Hepatocyte (in vitro differentiated cells): ENCODE results near the gene ARHGEF40. TPM values are rescaled to one million over a fixed set of nuclear protein-coding genes. Genes with fewer than 3 reads are reported as not detected.

Experiments
- DNase-seq: peaks from one replicate; pipeline ENCODE4 v3.0.0-alpha.2; 2016; ENCODE audit warnings: low spot score
- H2AFZ ChIP-seq: fragments of 200-600 bp; sonication (generic); 2 replicates; pipeline ENCODE4 v1.6.0; 2016; ENCODE audit warnings: antibody characterized with exemption, mild to moderate bottlenecking
- H3K27ac ChIP-seq: fragments of 200-600 bp; sonication (generic); 2 replicates; pipeline ENCODE4 v1.5.1; 2016; ENCODE audit warnings: mild to moderate bottlenecking
- H3K27me3 ChIP-seq: fragments of 200-600 bp; sonication (generic); 2 replicates; pipeline ENCODE4 v1.6.1; 2016
- H3K36me3 ChIP-seq: fragments of 200-600 bp; sonication (generic); replicated peaks from 2 replicates; pipeline ENCODE4 v1.5.1; 2016; ENCODE audit warnings: low read depth; ENCODE audit not compliant: insufficient read depth
- H3K4me1 ChIP-seq: fragments of 200-600 bp; sonication (generic); 2 replicates; pipeline ENCODE4 v1.5.1; 2016; ENCODE audit warnings: mild to moderate bottlenecking, moderate library complexity; ENCODE audit not compliant: insufficient read depth
- H3K4me2 ChIP-seq: fragments of 200-600 bp; sonication (generic); 2 replicates; pipeline ENCODE4 v1.6.0; 2016
- H3K4me3 ChIP-seq: fragments of 200-600 bp; sonication (generic); 2 replicates; pipeline ENCODE4 v1.5.1; 2016; ENCODE audit warnings: mild to moderate bottlenecking
- H3K79me2 ChIP-seq: fragments of 200-600 bp; sonication (generic); 2 replicates; pipeline ENCODE4 v1.6.0; 2017; ENCODE audit warnings: mild to moderate bottlenecking
- H3K9me2 ChIP-seq: fragments of 200-600 bp; sonication (generic); replicated peaks from 2 replicates; pipeline ENCODE4 v1.6.0; 2017; ENCODE audit warnings: mild to moderate bottlenecking; ENCODE audit not compliant: insufficient read depth
- H3K9me3 ChIP-seq: fragments of 200-600 bp; sonication (generic); 2 replicates; pipeline ENCODE4 v1.5.1; 2016; ENCODE audit warnings: low read depth, mild to moderate bottlenecking
- H4K20me1 ChIP-seq: fragments of 200-600 bp; sonication (generic); 2 replicates; pipeline ENCODE4 v1.6.0; 2016; ENCODE audit warnings: mild to moderate bottlenecking; ENCODE audit not compliant: insufficient read depth, poor library complexity, severe bottlenecking
- EZH2 ChIP-seq: fragments of 200-600 bp; sonication (generic); IDR thresholded peaks from 2 replicates; pipeline ENCODE4 v1.6.1; 2016; ENCODE audit warnings: antibody characterized with exemption, mild to moderate bottlenecking, borderline replicate concordance
- EZH2phosphoT487 ChIP-seq: fragments of 200-600 bp; sonication (generic); IDR thresholded peaks from one replicate; pipeline ENCODE4 v1.6.1; 2018; ENCODE audit warnings: antibody characterized with exemption, mild to moderate bottlenecking, low read depth, moderate library complexity; ENCODE audit not compliant: unreplicated experiment, severe bottlenecking
- WGBS: methylation state at CpG from one replicate; pipeline ENCODE4 v1.1.6; 2016; ENCODE audit warnings: low lambda C conversion rate; ENCODE audit errors: missing lambda C conversion rate; 5-methylcytosine and 5-hydroxymethylcytosine counted together
- polyA plus RNA-seq: library from polyadenylated mRNA; unstranded; fragments of >200 nt; fragmentation: Nextera tagmentation; extraction: Ambion mirVana; gene quantifications from 2 replicates; pipeline ENCODE4 v1.2.1, GENCODE V29; 2016
- total RNA-seq: library from RNA; depleted of rRNA; stranded (reverse); fragments of >200 nt; gene quantifications from 2 replicates; pipeline ENCODE4 v1.2.3, GENCODE V29; 2014
- TF ChIP-seq, protein P1 (sequence below): fragments of 200-600 bp; sonication (generic); IDR thresholded peaks from 2 replicates; pipeline ENCODE4 v1.5.1; 2016; ENCODE audit warnings: antibody characterized with exemption, mild to moderate bottlenecking; ENCODE audit not compliant: poor library complexity

ARHGEF40 gene
- total and polyA plus RNA-seq, 2 experiments from 2014 or later, result 38.1 to 53.7 TPM

DNA sequence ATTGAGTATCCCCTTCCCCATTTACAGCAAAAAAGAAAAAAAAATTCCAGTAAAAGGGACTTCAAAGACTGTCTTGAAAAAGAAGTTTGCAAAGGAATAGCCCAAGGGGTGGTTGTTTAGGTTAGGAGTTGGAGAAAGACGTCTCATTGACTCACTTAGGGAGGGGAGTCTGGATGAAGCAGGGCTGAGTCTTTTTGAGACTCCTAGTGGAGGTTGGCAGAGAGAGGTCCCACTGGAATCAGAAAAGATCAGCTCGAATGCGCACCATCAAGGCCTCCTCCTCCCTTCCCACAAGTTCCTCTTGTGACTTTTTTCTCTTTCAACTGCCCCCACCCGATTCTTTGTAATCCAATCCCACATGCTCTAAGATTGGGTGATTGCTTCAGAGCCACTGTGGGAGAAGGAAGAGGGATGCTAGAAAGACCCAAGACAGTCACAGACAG is 1.9 kb downstream of the ARHGEF40 start:
- peak; percentile 56 for DNase-seq
- Histone ChIP-seq H3K9me3 (no peaks in the 10 kb centered on the region), H3K9me2 (no peaks in the 10 kb centered on the region), H4K20me1 (peaks cover 5% of the 10 kb centered on the region), H3K4me1 (peaks cover 16% of the 10 kb centered on the region), H3K36me3 (no peaks in the 10 kb centered on the region), H3K27me3 (no peaks in the 10 kb centered on the region), H3K27ac (peak overlapping the region; percentile 96), H3K4me2 (peak overlapping the region; percentile 92), H2AFZ (peak overlapping the region; percentile 46), H3K4me3 (peak overlapping the region; percentile 33), H3K79me2 (peaks cover 27% of the 10 kb centered on the region)
- 24% methylated on average over 4 of the region's 4 CpGs for WGBS
- TF ChIP-seq, protein P1, sequence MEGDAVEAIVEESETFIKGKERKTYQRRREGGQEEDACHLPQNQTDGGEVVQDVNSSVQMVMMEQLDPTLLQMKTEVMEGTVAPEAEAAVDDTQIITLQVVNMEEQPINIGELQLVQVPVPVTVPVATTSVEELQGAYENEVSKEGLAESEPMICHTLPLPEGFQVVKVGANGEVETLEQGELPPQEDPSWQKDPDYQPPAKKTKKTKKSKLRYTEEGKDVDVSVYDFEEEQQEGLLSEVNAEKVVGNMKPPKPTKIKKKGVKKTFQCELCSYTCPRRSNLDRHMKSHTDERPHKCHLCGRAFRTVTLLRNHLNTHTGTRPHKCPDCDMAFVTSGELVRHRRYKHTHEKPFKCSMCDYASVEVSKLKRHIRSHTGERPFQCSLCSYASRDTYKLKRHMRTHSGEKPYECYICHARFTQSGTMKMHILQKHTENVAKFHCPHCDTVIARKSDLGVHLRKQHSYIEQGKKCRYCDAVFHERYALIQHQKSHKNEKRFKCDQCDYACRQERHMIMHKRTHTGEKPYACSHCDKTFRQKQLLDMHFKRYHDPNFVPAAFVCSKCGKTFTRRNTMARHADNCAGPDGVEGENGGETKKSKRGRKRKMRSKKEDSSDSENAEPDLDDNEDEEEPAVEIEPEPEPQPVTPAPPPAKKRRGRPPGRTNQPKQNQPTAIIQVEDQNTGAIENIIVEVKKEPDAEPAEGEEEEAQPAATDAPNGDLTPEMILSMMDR, result peak; percentile 5
- TF ChIP-seq EZH2phosphoT487, result no peak

- H2AFZ ChIP-seq, result no peak overlapping the region
- H3K36me3 ChIP-seq, result no peaks in the 10 kb centered on the region
- peaks cover 16% of the 10 kb centered on the region for H3K4me1 ChIP-seq
- no peak overlapping the region for H3K4me3 ChIP-seq
- no peaks in the 10 kb centered on the region for H3K27me3 ChIP-seq
- H4K20me1 ChIP-seq, result peaks cover 5% of the 10 kb centered on the region
- H3K79me2 ChIP-seq, result peaks cover 27% of the 10 kb centered on the region
- H3K4me2 ChIP-seq, result peak overlapping the region; percentile 92
- H3K9me2 ChIP-seq, result no peaks in the 10 kb centered on the region
- DNase-seq, result no peak
- H3K9me3 ChIP-seq, result no peaks in the 10 kb centered on the region
- TF ChIP-seq EZH2phosphoT487, result no peak
- no peak for TF ChIP-seq EZH2
- TF ChIP-seq, protein P1, result no peak
- peak overlapping the region; percentile 96 for H3K27ac ChIP-seq
- WGBS, result 96% methylated on average over 9 of the region's 9 CpGs
Measured at GRCh38 chr14:21072781-21073339, 2.8 kb downstream of the ARHGEF40 start.

- no peak overlapping the region for H2AFZ ChIP-seq
- H3K9me2 ChIP-seq, result no peaks in the 10 kb centered on the region
- H3K27me3 ChIP-seq, result no peaks in the 10 kb centered on the region
- no peaks in the 10 kb centered on the region for H3K36me3 ChIP-seq
- no peak overlapping the region for H3K27ac ChIP-seq
- WGBS, result 97% methylated on average over 9 of the region's 9 CpGs
- peaks cover 16% of the 10 kb centered on the region for H3K4me1 ChIP-seq
- no peak overlapping the region for H3K4me3 ChIP-seq
- H4K20me1 ChIP-seq, result peaks cover 5% of the 10 kb centered on the region
- H3K9me3 ChIP-seq, result no peaks in the 10 kb centered on the region
- TF ChIP-seq, protein P1, result no peak
- TF ChIP-seq EZH2phosphoT487 (no peak), EZH2 (no peak)
- H3K4me2 ChIP-seq, result no peak overlapping the region
- DNase-seq, result no peak
- peaks cover 27% of the 10 kb centered on the region for H3K79me2 ChIP-seq
Measured at GRCh38 chr14:21073921-21074320, 3.8 kb downstream of the ARHGEF40 start.
